H1 (cell line): ENCODE data around the gene PAX5. TPM values are rescaled to one million over a fixed set of nuclear protein-coding genes. Genes with fewer than 3 reads are reported as not detected.

Source experiments
- CTCF ChIA-PET: fragments of 300-600 bp; sonication (Branson Sonifier 250); formaldehyde crosslinking; loops from one replicate; lab custom pipeline; 2021; ENCODE audit not compliant: partially characterized antibody; lab: Charles Lee
- POLR2A ChIA-PET: fragments of 300-600 bp; sonication (Branson Sonifier 250); formaldehyde crosslinking; loops from one replicate; lab custom pipeline; 2021; ENCODE audit warnings: inconsistent platforms; ENCODE audit not compliant: partially characterized antibody; lab: Charles Lee
- DNase-seq, 2 experiments: peaks; one replicate each; pipeline versions ENCODE4 v3.0.0 to v3.0.0-alpha.2; 2010 to 2022; ENCODE audit warnings: low spot score in 2 of 2, low read depth in 1 of 2, mixed read lengths in 1 of 2
- FAIRE-seq: peaks from 2 replicates; lab custom pipeline; 2011; peaks lifted over from hg19 to GRCh38; lab: Jason Lieb, UNC
- H2AFZ ChIP-seq: 2 replicates; pipeline ENCODE4 v1.8.1; 2012; ENCODE audit warnings: low read length, inconsistent platforms
- H2AK5ac ChIP-seq: 2 replicates; pipeline ENCODE4 v1.6.1; 2013; ENCODE audit warnings: low read depth, low read length
- H2BK120ac ChIP-seq: replicated peaks from 2 replicates; pipeline ENCODE3; 2013; ENCODE audit warnings: low read depth, low read length, inconsistent platforms
- H2BK12ac ChIP-seq: 2 replicates; pipeline ENCODE4 v1.6.1; 2013; ENCODE audit warnings: low read depth, low read length
- H2BK15ac ChIP-seq: 2 replicates; pipeline ENCODE4 v1.6.1; 2013; ENCODE audit warnings: low read length
- H2BK20ac ChIP-seq: 2 replicates; pipeline ENCODE4 v1.6.1; 2013; ENCODE audit warnings: low read length
- H2BK5ac ChIP-seq: 2 replicates; pipeline ENCODE4 v1.6.1; 2013; ENCODE audit warnings: low read depth, low read length
- H3K14ac ChIP-seq: 2 replicates; pipeline ENCODE4 v1.6.1; 2013; ENCODE audit warnings: inconsistent platforms; ENCODE audit not compliant: insufficient read length
- H3K18ac ChIP-seq: 2 replicates; pipeline ENCODE4 v1.6.1; 2013; ENCODE audit warnings: low read length; ENCODE audit errors: extremely low read depth
- H3K23ac ChIP-seq: 2 replicates; pipeline ENCODE4 v1.6.1; 2013; ENCODE audit warnings: inconsistent platforms; ENCODE audit not compliant: insufficient read length
- H3K23me2 ChIP-seq: 2 replicates; pipeline ENCODE4 v1.6.1; 2013; ENCODE audit warnings: low read depth, low read length
- H3K27ac ChIP-seq: 2 replicates; pipeline ENCODE4 v1.6.1; 2011; ENCODE audit warnings: low read depth, low read length, inconsistent platforms
- H3K27me3 ChIP-seq, 4 experiments: replicated peaks in 1 of 4; 1 replicate in 1 of 4; 2 replicates in 3 of 4; pipeline versions ENCODE4 v1.6.1 to v1.8.1; 2011 to 2013; ENCODE audit warnings: low read length in 3 of 4, mild to moderate bottlenecking in 3 of 4, inconsistent platforms in 2 of 4, mixed read lengths in 2 of 4, moderate library complexity in 1 of 4; ENCODE audit not compliant: control insufficient read depth in 3 of 4, insufficient read depth in 3 of 4; ENCODE audit errors: extremely low read depth in 1 of 4
- H3K36me3 ChIP-seq, 4 experiments: 2 replicates each; pipeline versions ENCODE4 v1.6.1 to v1.8.1; 2011 to 2013; ENCODE audit warnings: mild to moderate bottlenecking in 4 of 4, low read length in 3 of 4, moderate library complexity in 2 of 4, control low read depth in 1 of 4, inconsistent platforms in 1 of 4; ENCODE audit not compliant: insufficient read depth in 4 of 4, control insufficient read depth in 2 of 4
- H3K4ac ChIP-seq: replicated peaks from 2 replicates; pipeline ENCODE3; 2013; ENCODE audit warnings: low read length, low read depth, mixed read lengths, inconsistent platforms; ENCODE audit not compliant: insufficient read length
- H3K4me1 ChIP-seq, 4 experiments: replicated peaks in 1 of 4; 1 replicate in 1 of 4; 2 replicates in 3 of 4; pipeline versions ENCODE4 v1.6.1 to v1.8.1; 2011 to 2013; ENCODE audit warnings: low read length in 3 of 4, inconsistent platforms in 2 of 4, mixed read lengths in 1 of 4; ENCODE audit not compliant: insufficient read depth in 4 of 4, control insufficient read depth in 3 of 4
- H3K4me2 ChIP-seq, 2 experiments: 2 replicates each; pipeline versions ENCODE4 v1.6.1 to v1.8.1; 2011 to 2013; ENCODE audit warnings: low read depth in 2 of 2, low read length in 2 of 2, control low read depth in 1 of 2, inconsistent platforms in 1 of 2, mild to moderate bottlenecking in 1 of 2; ENCODE audit not compliant: insufficient read depth in 1 of 2
- H3K4me3 ChIP-seq, 4 experiments: fragments of 200-600, 300-600 bp in 1 of 4; sonication (generic), shearing (Covaris generic), sonication (Bioruptor Twin) in 1 of 4; 2 replicates each; pipeline versions ENCODE4 v1.5.1 to v1.8.1; 2011 to 2016; ENCODE audit warnings: low read length in 4 of 4, low read depth in 3 of 4, control low read depth in 2 of 4, inconsistent platforms in 2 of 4, mild to moderate bottlenecking in 2 of 4, mixed read lengths in 1 of 4, moderate library complexity in 1 of 4; ENCODE audit not compliant: insufficient read depth in 2 of 4; ENCODE audit errors: extremely low read depth in 1 of 4
- H3K56ac ChIP-seq: replicated peaks from 2 replicates; pipeline ENCODE3; 2013; ENCODE audit warnings: low read depth, mild to moderate bottlenecking, mixed read lengths, low read length, inconsistent platforms; ENCODE audit not compliant: insufficient read length
- H3K79me1 ChIP-seq: 2 replicates; pipeline ENCODE4 v1.6.1; 2013; ENCODE audit warnings: low read depth, low read length, control low read depth
- H3K79me2 ChIP-seq, 2 experiments: 2 replicates each; pipeline versions ENCODE4 v1.6.1 to v1.8.1; 2012 to 2013; ENCODE audit warnings: low read length in 2 of 2, mild to moderate bottlenecking in 2 of 2, inconsistent platforms in 1 of 2; ENCODE audit not compliant: insufficient read depth in 2 of 2, control insufficient read depth in 1 of 2
- H3K9ac ChIP-seq, 4 experiments: replicated peaks in 1 of 4; 1 replicate in 1 of 4; 2 replicates in 3 of 4; pipeline versions ENCODE4 v1.6.1 to v1.8.1; 2011 to 2013; ENCODE audit warnings: low read depth in 3 of 4, low read length in 3 of 4, control low read depth in 2 of 4, mild to moderate bottlenecking in 2 of 4, moderate library complexity in 2 of 4, inconsistent platforms in 1 of 4; ENCODE audit errors: extremely low read depth in 1 of 4
- H3K9me3 ChIP-seq, 2 experiments: 2 replicates each; pipeline versions ENCODE4 v1.6.1 to v1.8.1; 2012 to 2013; ENCODE audit warnings: mild to moderate bottlenecking in 2 of 2, moderate library complexity in 2 of 2, control low read depth in 1 of 2, inconsistent platforms in 1 of 2, low read depth in 1 of 2, low read length in 1 of 2, mixed read lengths in 1 of 2; ENCODE audit not compliant: insufficient read depth in 2 of 2
- H4K20me1 ChIP-seq, 2 experiments: replicated peaks in 1 of 2; 2 replicates each; pipeline versions ENCODE3 to v1.8.1; 2011 to 2013; ENCODE audit warnings: inconsistent platforms in 2 of 2, low read length in 2 of 2, mild to moderate bottlenecking in 1 of 2; ENCODE audit not compliant: insufficient read depth in 2 of 2, control insufficient read depth in 1 of 2
- H4K5ac ChIP-seq: 2 replicates; pipeline ENCODE4 v1.6.1; 2013; ENCODE audit warnings: low read length, low read depth, mixed read lengths, inconsistent platforms; ENCODE audit not compliant: insufficient read length
- H4K8ac ChIP-seq: 2 replicates; pipeline ENCODE4 v1.8.0; 2013; ENCODE audit warnings: mild to moderate bottlenecking, moderate library complexity, low read length, inconsistent platforms; ENCODE audit not compliant: insufficient read depth; ENCODE audit errors: extremely low read depth
- H4K91ac ChIP-seq: replicated peaks from 2 replicates; pipeline ENCODE3; 2013; ENCODE audit warnings: low read length, mixed read lengths, inconsistent platforms; ENCODE audit not compliant: insufficient read length
- ASH2L ChIP-seq: fragments of 200-600, 300-600 bp; sonication (generic); IDR thresholded peaks from one replicate; pipeline ENCODE4 v1.7.1; 2017; ENCODE audit warnings: low read length
- CEBPB ChIP-seq: IDR thresholded peaks from 2 replicates; pipeline ENCODE4 v1.6.1; 2012; ENCODE audit warnings: low read depth, low read length
- FOSL1 ChIP-seq: IDR thresholded peaks from 2 replicates; pipeline ENCODE4 v1.6.1; 2011; ENCODE audit warnings: mild to moderate bottlenecking, low read depth, low read length, moderate library complexity; ENCODE audit not compliant: insufficient read depth
- KDM1A ChIP-seq: fragments of 200-600, 300-600 bp; sonication (generic); IDR thresholded peaks from 2 replicates; pipeline ENCODE4 v1.7.1; 2016; ENCODE audit warnings: mild to moderate bottlenecking, low read length, borderline replicate concordance
- KDM5A ChIP-seq: fragments of 200-600 bp; IDR thresholded peaks from 2 replicates; pipeline ENCODE4 v1.7.1; 2012; ENCODE audit warnings: mild to moderate bottlenecking, low read length, inconsistent platforms, mixed read lengths
- NRF1 ChIP-seq: IDR thresholded peaks from 2 replicates; pipeline ENCODE4 v1.6.1; 2011; ENCODE audit warnings: mild to moderate bottlenecking, low read depth, low read length, improper control_type of control experiment
- POLR2AphosphoS5 ChIP-seq: IDR thresholded peaks from 2 replicates; pipeline ENCODE4 v1.6.1; 2011; ENCODE audit warnings: low read depth, low read length
- POU5F1 ChIP-seq: IDR thresholded peaks from 2 replicates; pipeline ENCODE4 v1.6.1; 2011; ENCODE audit warnings: low read depth, mild to moderate bottlenecking, low read length, moderate library complexity
- RXRA ChIP-seq: IDR thresholded peaks from 2 replicates; pipeline ENCODE4 v1.6.1; 2011; ENCODE audit warnings: low read depth, mild to moderate bottlenecking, low read length, moderate library complexity; ENCODE audit not compliant: insufficient read depth
- SP1 ChIP-seq: IDR thresholded peaks from 2 replicates; pipeline ENCODE4 v1.6.1; 2011; ENCODE audit warnings: low read depth, low read length
- SUZ12 ChIP-seq: fragments of 200-600 bp; sonication (generic); IDR thresholded peaks from 2 replicates; pipeline ENCODE4 v1.6.1; 2012; ENCODE audit warnings: mild to moderate bottlenecking, inconsistent platforms, low read length, moderate library complexity, mixed read lengths
- TAF1 ChIP-seq: IDR thresholded peaks from 2 replicates; pipeline ENCODE4 v1.6.1; 2011; ENCODE audit warnings: mild to moderate bottlenecking, low read depth, low read length
- TBP ChIP-seq: IDR thresholded peaks from 2 replicates; pipeline ENCODE4 v1.6.1; 2011; ENCODE audit warnings: low read depth, low read length, improper control_type of control experiment
- TEAD4 ChIP-seq: IDR thresholded peaks from 2 replicates; pipeline ENCODE4 v1.6.1; 2012; ENCODE audit warnings: low read depth, low read length, inconsistent platforms, mixed read lengths
- WGBS, 2 experiments: shearing (Covaris generic) in 1 of 2; methylation state at CpG; one replicate each; pipeline versions ENCODE4 v1.1.6 to v1.1.7; 2013 to 2015; ENCODE audit warnings: low lambda C conversion rate in 2 of 2, mixed read lengths in 2 of 2, inconsistent platforms in 1 of 2, low coverage in 1 of 2, missing lambda C conversion rate in 1 of 2; ENCODE audit not compliant: insufficient replicate concordance in 2 of 2, insufficient coverage in 1 of 2, insufficient read length in 1 of 2; ENCODE audit errors: extremely low coverage in 1 of 2, missing lambda C conversion rate in 1 of 2; 5-methylcytosine and 5-hydroxymethylcytosine counted together
- polyA plus RNA-seq, 7 experiments: library from polyadenylated mRNA; depleted of rRNA in 3 of 7; stranded (reverse) in 5 of 7; unstranded in 2 of 7; fragments of >200 nt in 5 of 7; fragments of 200-250 nt in 2 of 7; gene quantifications; 1 replicate in 5 of 7; 2 replicates in 1 of 7; 4 replicates in 1 of 7; pipeline versions ENCODE4 v1.2.1 to v1.2.3, GENCODE V29; 2011 to 2013; ENCODE audit warnings: missing spikeins in 2 of 7, mixed read lengths in 2 of 7
- total RNA-seq: library from RNA; stranded (reverse); fragmentation: NEBNext Ultra II Directional; extraction: Animal tissue kit (Norgen Biotek cat#: 25700); gene quantifications from 2 replicates; pipeline ENCODE4 v1.2.1, GENCODE V29; 2021
- TF ChIP-seq, protein P1 (sequence below): IDR thresholded peaks from 2 replicates; pipeline ENCODE4 v1.6.1; 2011; ENCODE audit warnings: low read depth, mild to moderate bottlenecking, low read length; ENCODE audit not compliant: insufficient read depth

Gene PAX5
- total and polyA plus RNA-seq, 2 of the 8 experiments (the other 6 are each of a cell fraction or from before 2014, with no cell fraction given) = 0.29 to 0.43 TPM

- Histone ChIP-seq H2BK120ac (no peak overlapping the region), H2BK20ac (no peak overlapping the region), H3K79me2 (no peaks in the 10 kb centered on the region), H2BK15ac (no peak overlapping the region), H3K56ac (no peak overlapping the region), H4K5ac (no peak overlapping the region), H3K23me2 (no peaks in the 10 kb centered on the region; the same call in 1 of the 2 replicates), H3K4me3 (no peak overlapping the region), H2AFZ (no peak overlapping the region), H4K8ac (no peak overlapping the region), H3K36me3 (no peaks in the 10 kb centered on the region), H3K79me1 (no peaks in the 10 kb centered on the region), H3K23ac (no peak overlapping the region), H3K4ac (no peak overlapping the region), H3K4me1 (no peaks in the 10 kb centered on the region), H3K9ac (no peak overlapping the region), H2AK5ac (no peak overlapping the region), H3K4me2 (no peak overlapping the region), H3K27me3 (no peaks in the 10 kb centered on the region; a peak in 1 of 7 replicates), H2BK5ac (no peak overlapping the region), H4K20me1 (no peaks in the 10 kb centered on the region), H3K9me3 (peaks cover 0 to 5% of the 10 kb centered on the region in 2 experiments; a peak in 1 of 4 replicates), H2BK12ac (no peak overlapping the region), H3K27ac (no peak overlapping the region), H4K91ac (no peak overlapping the region), H3K18ac (no peak overlapping the region), H3K14ac (no peak overlapping the region)
- 56% methylated on average over 3 of the region's 3 CpGs; no CpG with 5 or more reads in 1 of the 2 experiments for WGBS, 2 experiments
- ChIA-PET POLR2A (no interaction called here), CTCF (interaction anchor here (0.7 to 13.4 kb wide), 8 partner anchors 13 to 120 kb away, joined by 3 to 148 read pairs (median 10); no protein-coding TSS in a partner anchor)
- DNase-seq (no peak), FAIRE-seq (no peak)
- no peak for TF ChIP-seq CEBPB
- no peak for TF ChIP-seq KDM5A
- TF ChIP-seq, protein P1, sequence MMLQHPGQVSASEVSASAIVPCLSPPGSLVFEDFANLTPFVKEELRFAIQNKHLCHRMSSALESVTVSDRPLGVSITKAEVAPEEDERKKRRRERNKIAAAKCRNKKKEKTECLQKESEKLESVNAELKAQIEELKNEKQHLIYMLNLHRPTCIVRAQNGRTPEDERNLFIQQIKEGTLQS = no peak
- no peak for TF ChIP-seq ASH2L
- no peak for TF ChIP-seq POU5F1
- no peak for TF ChIP-seq FOSL1
- no peak for TF ChIP-seq TAF1
- no peak for TF ChIP-seq TBP
- TF ChIP-seq SUZ12 = no peak
- TF ChIP-seq RXRA = no peak
- no peak for TF ChIP-seq KDM1A
- no peak for TF ChIP-seq NRF1
- TF ChIP-seq SP1 = no peak
- TF ChIP-seq TEAD4 = no peak
- no peak for TF ChIP-seq POLR2AphosphoS5
Observed at GRCh38 chr9:36789886-36790285, 244.2 kb downstream of the PAX5 start.
